Thoracic aorta (tissue), 2 donors: ENCODE measurements around the gene HNRNPUL1. TPM values are rescaled to one million over a fixed set of nuclear protein-coding genes. Genes with fewer than 3 reads are reported as not detected.
A peak's percentile ranks its signal among the peaks of the same experiment; 100 is the strongest.

Experiments
- ATAC-seq: fragments of 150-250 bp; one replicate; pipeline ENCODE4 v1.8.0; 2017; ENCODE audit warnings: low read depth; ENCODE audit not compliant: insufficient number of reproducible peaks, low FRiP score
- DNase-seq: peaks from one replicate; pipeline ENCODE4 v3.0.0-alpha.2; 2020; ENCODE audit warnings: low spot score
- H3K27ac ChIP-seq, 2 donors: fragments of 200-600 bp; sonication (generic); 1 replicate in 1 of 2; 2 replicates in 1 of 2; pipeline ENCODE4 v1.5.1; 2016; ENCODE audit warnings: mild to moderate bottlenecking in 2 of 2, moderate library complexity in 2 of 2
- H3K27me3 ChIP-seq: fragments of 200-600 bp; sonication (generic); replicated peaks from 2 replicates; pipeline ENCODE4 v1.6.0; 2016; ENCODE audit warnings: mild to moderate bottlenecking; ENCODE audit not compliant: insufficient read depth
- H3K36me3 ChIP-seq: fragments of 200-600 bp; sonication (generic); one replicate; pipeline ENCODE4 v1.5.1; 2016
- H3K4me1 ChIP-seq, 2 donors: fragments of 200-600 bp; sonication (generic); 1 replicate in 1 of 2; 2 replicates in 1 of 2; pipeline versions ENCODE4 v1.5.1 to v1.6.0; 2016; ENCODE audit warnings: low read depth in 2 of 2, mild to moderate bottlenecking in 1 of 2; ENCODE audit not compliant: control insufficient read depth in 1 of 2
- H3K4me3 ChIP-seq: fragments of 200-600 bp; sonication (generic); 2 replicates; pipeline ENCODE4 v1.5.1; 2016; ENCODE audit warnings: mild to moderate bottlenecking
- H3K9me3 ChIP-seq: fragments of 200-600 bp; sonication (generic); 2 replicates; pipeline ENCODE4 v1.5.1; 2016
- total RNA-seq, 2 donors: library from RNA; depleted of rRNA; stranded (reverse); fragments of >200 nt; gene quantifications; one replicate each; pipeline versions ENCODE4 v1.1.0 to v1.2.3, GENCODE V29; 2016
- TF ChIP-seq, protein P1 (sequence below): fragments of 200-600 bp; sonication (generic); IDR thresholded peaks from one replicate; pipeline ENCODE4 v1.5.1; 2019; ENCODE audit warnings: antibody characterized with exemption

HNRNPUL1 gene
- total RNA-seq, 2 donors from 2014 or later = 142 to 147 TPM

DNA sequence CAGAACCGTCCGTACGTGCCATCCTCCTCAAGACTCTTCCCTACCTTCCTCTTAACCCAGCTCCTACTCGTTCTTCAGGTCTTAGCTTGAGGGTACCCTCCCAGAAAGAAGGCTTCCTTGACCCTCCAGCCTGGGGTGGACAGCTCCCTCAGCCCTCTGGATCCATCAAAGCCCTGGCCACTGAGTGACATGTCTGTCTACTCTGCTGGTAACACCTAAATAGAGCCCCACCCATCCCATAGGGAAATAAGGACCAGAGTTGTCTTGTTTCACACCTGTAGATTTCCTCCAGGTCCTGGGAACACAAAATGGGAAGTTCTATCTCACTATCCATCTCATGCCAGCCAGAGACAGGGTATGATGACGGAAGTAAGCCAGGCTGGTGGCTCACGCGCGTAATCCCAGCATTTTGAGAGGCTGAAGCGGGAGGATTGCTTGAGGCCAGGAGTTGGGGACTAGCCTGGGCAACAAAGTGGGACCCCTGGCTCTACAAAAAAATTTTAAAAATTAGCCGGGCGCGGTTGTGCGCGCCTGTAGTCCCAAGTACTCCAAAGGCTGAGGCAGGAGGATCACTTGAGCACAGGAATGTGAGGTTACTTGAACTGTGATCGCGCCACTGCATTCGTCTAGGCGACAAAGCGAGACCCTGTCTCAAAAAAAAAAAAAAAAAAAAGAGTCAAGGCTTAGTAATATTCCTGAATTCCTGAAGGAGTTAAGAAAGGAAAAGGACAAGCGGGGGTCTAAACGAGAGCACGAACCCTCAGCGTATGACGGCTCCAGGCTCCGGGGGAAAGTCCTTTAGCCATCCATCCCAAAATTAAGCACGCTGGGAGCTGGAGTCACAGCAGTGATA lies 45.2 kb downstream of the HNRNPUL1 start:
- Histone ChIP-seq H3K36me3 (peaks cover 31% of the 10 kb centered on the region), H3K27ac (peak overlapping the region; percentile 88 to 97), H3K27me3 (no peaks in the 10 kb centered on the region), H3K4me3 (peak overlapping the region; percentile 81), H3K4me1 (peaks cover 21 to 43% of the 10 kb centered on the region in 2 donors), H3K9me3 (no peaks in the 10 kb centered on the region)
- DNase-seq = no peak
- no peak for ATAC-seq
- TF ChIP-seq, protein P1, sequence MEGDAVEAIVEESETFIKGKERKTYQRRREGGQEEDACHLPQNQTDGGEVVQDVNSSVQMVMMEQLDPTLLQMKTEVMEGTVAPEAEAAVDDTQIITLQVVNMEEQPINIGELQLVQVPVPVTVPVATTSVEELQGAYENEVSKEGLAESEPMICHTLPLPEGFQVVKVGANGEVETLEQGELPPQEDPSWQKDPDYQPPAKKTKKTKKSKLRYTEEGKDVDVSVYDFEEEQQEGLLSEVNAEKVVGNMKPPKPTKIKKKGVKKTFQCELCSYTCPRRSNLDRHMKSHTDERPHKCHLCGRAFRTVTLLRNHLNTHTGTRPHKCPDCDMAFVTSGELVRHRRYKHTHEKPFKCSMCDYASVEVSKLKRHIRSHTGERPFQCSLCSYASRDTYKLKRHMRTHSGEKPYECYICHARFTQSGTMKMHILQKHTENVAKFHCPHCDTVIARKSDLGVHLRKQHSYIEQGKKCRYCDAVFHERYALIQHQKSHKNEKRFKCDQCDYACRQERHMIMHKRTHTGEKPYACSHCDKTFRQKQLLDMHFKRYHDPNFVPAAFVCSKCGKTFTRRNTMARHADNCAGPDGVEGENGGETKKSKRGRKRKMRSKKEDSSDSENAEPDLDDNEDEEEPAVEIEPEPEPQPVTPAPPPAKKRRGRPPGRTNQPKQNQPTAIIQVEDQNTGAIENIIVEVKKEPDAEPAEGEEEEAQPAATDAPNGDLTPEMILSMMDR = no peak

DNA sequence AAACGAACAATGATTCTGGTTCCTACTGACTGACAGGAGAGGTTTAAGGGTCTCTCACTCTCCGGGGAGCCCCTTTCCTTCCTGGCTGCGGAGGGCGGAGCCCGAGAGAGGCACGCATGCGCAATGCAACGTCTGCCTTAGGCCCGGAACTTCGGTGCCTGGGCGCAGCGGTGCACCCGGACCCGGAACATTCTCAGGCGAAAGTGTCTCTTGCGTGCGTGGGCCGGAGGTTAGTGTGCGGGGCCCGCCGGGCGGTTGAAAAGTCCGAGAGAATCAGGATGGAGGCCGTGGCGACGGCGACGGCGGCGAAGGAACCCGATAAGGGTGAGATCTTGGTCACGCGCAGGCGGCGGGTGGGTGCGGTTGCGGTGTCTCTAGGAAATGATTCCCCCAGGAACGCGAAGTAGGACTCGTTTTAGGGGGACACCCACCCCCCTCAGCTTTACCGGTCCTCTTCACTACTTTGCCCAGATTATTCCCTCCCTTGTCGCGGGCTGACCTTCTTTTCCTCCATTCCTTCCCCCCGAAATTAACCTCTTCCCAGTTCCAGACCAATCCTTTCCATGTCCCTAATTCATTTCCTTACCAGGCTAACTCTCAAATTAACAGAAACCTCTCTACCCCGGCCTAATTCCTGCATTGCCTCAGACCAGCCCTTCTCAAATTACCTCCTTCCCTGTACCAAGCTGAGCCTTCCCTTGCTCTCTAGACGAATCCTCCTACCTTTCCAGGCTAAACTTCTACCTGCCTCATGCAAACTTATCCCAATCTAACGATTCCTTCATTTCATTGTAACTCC lies 46.1 kb downstream of the HNRNPUL1 start, which contains the start of gene CCDC97:
Gene CCDC97, plus strand, starts transcription at position 140 of the 799 bp plus-strand sequence. Its CDS starts 139 bp downstream, at position 279.
- DNase-seq (no peak), ATAC-seq (peak; percentile 47)
- Histone ChIP-seq H3K27me3 (no peaks in the 10 kb centered on the region), H3K36me3 (peaks cover 22% of the 10 kb centered on the region), H3K27ac (peak within 1 kb of the TSS; percentile 88 to 97), H3K4me1 (peaks cover 21 to 43% of the 10 kb centered on the region in 2 donors), H3K9me3 (no peaks in the 10 kb centered on the region), H3K4me3 (peak within 1 kb of the TSS; percentile 81)
- TF ChIP-seq, protein P1 = no peak

GRCh38 chr19:41311072-41311471 lies 46.9 kb downstream of the HNRNPUL1 start:
- no peaks in the 10 kb centered on the region for H3K9me3 ChIP-seq
- ATAC-seq (no peak), DNase-seq (no peak)
- peaks cover 14% of the 10 kb centered on the region for H3K36me3 ChIP-seq
- TF ChIP-seq, protein P1 = no peak
- H3K4me1 ChIP-seq = peaks cover 21 to 43% of the 10 kb centered on the region in 2 donors
- peak overlapping the region; percentile 88 to 97 for H3K27ac ChIP-seq
- no peaks in the 10 kb centered on the region for H3K27me3 ChIP-seq
- H3K4me3 ChIP-seq = peak overlapping the region; percentile 81

DNA sequence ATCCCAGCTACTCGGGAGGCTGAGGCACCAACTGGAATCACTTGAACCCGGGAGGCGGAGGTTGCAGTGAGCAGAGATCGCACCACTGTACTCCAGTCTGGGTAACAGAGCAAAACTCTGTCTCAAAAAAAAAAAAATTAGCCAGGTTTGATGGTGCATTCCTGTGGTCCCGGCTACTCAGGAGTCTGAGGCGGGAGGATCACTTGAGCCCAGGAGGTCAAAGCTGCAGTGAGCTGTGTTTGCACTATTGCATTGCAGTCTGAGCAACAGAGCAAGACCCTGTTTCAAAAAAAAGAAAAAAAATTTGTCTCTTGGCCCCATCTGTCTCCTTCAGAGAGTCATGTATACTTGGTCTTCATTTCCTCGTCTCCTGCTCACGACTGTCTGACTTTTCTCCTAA lies 47.4 kb downstream of the HNRNPUL1 start:
- Histone ChIP-seq H3K4me1 (peaks cover 21 to 43% of the 10 kb centered on the region in 2 donors), H3K36me3 (peaks cover 14% of the 10 kb centered on the region), H3K27me3 (no peaks in the 10 kb centered on the region), H3K27ac (no peak overlapping the region), H3K9me3 (no peaks in the 10 kb centered on the region), H3K4me3 (peak overlapping the region; percentile 81)
- DNase-seq (no peak), ATAC-seq (no peak)
- TF ChIP-seq, protein P1 = no peak
